ENCODE measurements around the gene ME3. TPM values are rescaled to one million over a fixed set of nuclear protein-coding genes. Genes with fewer than 3 reads are reported as not detected.
A peak's percentile ranks its signal among the peaks of the same experiment; 100 is the strongest.

Gene ME3
- total RNA-seq, 1 experiment from 2014 or later: 83.8 TPM

DNA sequence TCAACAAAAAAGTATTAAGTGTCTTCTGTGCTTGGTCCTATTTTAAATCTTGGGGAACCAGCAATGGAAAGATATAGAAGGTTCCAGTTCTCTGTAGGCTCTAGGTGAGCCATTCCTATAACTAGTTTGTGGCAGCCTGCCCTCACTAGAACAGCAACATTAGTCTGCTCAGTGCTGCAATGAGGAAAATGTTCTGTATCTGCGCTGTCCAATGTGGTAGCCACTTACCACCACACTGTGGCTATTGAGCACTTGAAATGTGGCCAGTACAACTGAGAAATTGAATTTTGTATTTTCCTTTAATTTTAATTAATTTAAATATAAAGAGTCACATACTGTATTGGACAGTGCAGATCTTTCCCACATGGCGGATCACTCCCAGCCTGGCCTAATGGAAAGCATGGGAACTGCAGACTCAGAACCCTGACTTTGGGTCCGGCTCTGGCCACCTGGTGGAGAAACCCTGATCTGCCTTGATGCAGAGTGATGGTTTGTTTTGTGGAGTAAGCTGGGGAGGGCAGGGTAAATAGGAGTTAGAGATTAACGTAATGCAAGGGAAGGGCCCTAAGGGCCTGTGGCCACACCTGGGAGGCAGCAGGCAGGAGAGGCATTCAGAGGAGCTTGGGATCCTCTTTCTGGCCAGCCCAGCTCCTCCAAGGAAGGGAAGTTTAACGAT, 101.0 kb downstream of the ME3 start:
- ChIA-PET CTCF (no interaction called here), POLR2A (ENCODE audit: unreplicated experiment) (no interaction called here)
- intact Hi-C loops (cut with micrococcal nuclease): no loop called here
- Histone ChIP-seq H3K79me2 (ENCODE audit: low read length) (no peaks in the 10 kb centered on the region), H2AFZ (ENCODE audit: low read length) (no peak overlapping the region), H3K27ac (ENCODE audit: low read length) (no peak overlapping the region), H3K27me3 (ENCODE audit: low read length) (no peaks in the 10 kb centered on the region), H3K4me3 (ENCODE audit: low read length) (no peak overlapping the region), H3K4me1 (ENCODE audit: insufficient read depth, low read length) (peaks cover 26% of the 10 kb centered on the region), H3K9me3 (ENCODE audit: low read length) (no peaks in the 10 kb centered on the region), H3K9ac (ENCODE audit: low read length) (no peak overlapping the region), H4K20me1 (ENCODE audit: low read length) (no peaks in the 10 kb centered on the region), H3K4me2 (ENCODE audit: low read length) (no peak overlapping the region), H3F3A (ENCODE audit: low read length, unreplicated experiment) (no peaks in the 10 kb centered on the region), H3K9me2 (replicated peaks; ENCODE audit: low read length) (no peaks in the 10 kb centered on the region), H3K36me3 (ENCODE audit: low read depth, low read length) (no peaks in the 10 kb centered on the region)
- no TSS peak for BruUV-seq (replicated peaks)
- no peak for ATAC-seq
- DNase-seq: peak; percentile 19
- no peak for TF ChIP-seq EZH2 (IDR thresholded peaks at IDR 0.05; ENCODE audit: low read length, unreplicated experiment)
- TF ChIP-seq, protein P1, sequence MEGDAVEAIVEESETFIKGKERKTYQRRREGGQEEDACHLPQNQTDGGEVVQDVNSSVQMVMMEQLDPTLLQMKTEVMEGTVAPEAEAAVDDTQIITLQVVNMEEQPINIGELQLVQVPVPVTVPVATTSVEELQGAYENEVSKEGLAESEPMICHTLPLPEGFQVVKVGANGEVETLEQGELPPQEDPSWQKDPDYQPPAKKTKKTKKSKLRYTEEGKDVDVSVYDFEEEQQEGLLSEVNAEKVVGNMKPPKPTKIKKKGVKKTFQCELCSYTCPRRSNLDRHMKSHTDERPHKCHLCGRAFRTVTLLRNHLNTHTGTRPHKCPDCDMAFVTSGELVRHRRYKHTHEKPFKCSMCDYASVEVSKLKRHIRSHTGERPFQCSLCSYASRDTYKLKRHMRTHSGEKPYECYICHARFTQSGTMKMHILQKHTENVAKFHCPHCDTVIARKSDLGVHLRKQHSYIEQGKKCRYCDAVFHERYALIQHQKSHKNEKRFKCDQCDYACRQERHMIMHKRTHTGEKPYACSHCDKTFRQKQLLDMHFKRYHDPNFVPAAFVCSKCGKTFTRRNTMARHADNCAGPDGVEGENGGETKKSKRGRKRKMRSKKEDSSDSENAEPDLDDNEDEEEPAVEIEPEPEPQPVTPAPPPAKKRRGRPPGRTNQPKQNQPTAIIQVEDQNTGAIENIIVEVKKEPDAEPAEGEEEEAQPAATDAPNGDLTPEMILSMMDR (conservative IDR thresholded peaks at IDR 0.05; ENCODE audit: low read depth, low read length): peak; percentile 56

GRCh38 chr11:86570451-86570850, 102.0 kb downstream of the ME3 start:
- no peak overlapping the region for H3K4me2 ChIP-seq (ENCODE audit: low read length)
- BruUV-seq (replicated peaks): no TSS peak

DNA sequence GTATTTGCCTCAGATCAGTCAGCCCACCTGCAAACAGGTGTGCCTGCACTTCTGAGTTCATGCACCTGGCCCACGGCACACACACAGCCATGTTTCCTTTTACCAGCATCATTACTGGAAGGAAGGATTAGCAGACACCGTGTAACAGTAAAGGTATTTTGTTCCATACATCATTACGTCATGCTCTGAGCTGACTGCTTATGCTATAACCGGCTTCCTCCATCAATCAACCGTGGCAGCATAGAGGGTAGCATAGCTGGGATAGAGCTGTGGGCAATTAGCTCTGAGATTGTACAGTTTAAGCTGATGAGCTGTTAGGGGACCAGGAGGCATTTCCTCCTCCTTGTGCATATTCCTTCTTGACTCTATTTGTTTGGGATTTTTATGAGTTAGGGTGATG, 102.4 kb downstream of the ME3 start:
- no TSS peak for BruUV-seq (replicated peaks)
- Histone ChIP-seq H3K79me2 (ENCODE audit: low read length) (no peaks in the 10 kb centered on the region), H3K9me2 (replicated peaks; ENCODE audit: low read length) (no peaks in the 10 kb centered on the region), H3K27ac (ENCODE audit: low read length) (no peak overlapping the region), H3K4me1 (ENCODE audit: insufficient read depth, low read length) (peaks cover 15% of the 10 kb centered on the region), H2AFZ (ENCODE audit: low read length) (no peak overlapping the region), H3K4me2 (ENCODE audit: low read length) (no peak overlapping the region), H3K27me3 (ENCODE audit: low read length) (no peaks in the 10 kb centered on the region), H3K36me3 (ENCODE audit: low read depth, low read length) (no peaks in the 10 kb centered on the region), H3K9ac (ENCODE audit: low read length) (no peak overlapping the region), H3F3A (ENCODE audit: low read length, unreplicated experiment) (no peaks in the 10 kb centered on the region), H4K20me1 (ENCODE audit: low read length) (no peaks in the 10 kb centered on the region), H3K9me3 (ENCODE audit: low read length) (no peaks in the 10 kb centered on the region), H3K4me3 (ENCODE audit: low read length) (no peak overlapping the region)
- no peak for DNase-seq
- intact Hi-C loops (cut with micrococcal nuclease): no loop called here
- peak; percentile 15; the same call in 1 of the 2 replicates for ATAC-seq
- no peak for TF ChIP-seq EZH2 (IDR thresholded peaks at IDR 0.05; ENCODE audit: low read length, unreplicated experiment)
- TF ChIP-seq EZH2phosphoT487 (IDR thresholded peaks at IDR 0.05; ENCODE audit: borderline replicate concordance, low read length): no peak
- TF ChIP-seq, protein P1 (conservative IDR thresholded peaks at IDR 0.05; ENCODE audit: low read depth, low read length): no peak
- POLR2A ChIA-PET (ENCODE audit: unreplicated experiment): no interaction called here
- CTCF ChIA-PET: no interaction called here

More at GRCh38 chr11:86570451-86570850, 102.0 kb downstream of the ME3 start:
- Histone ChIP-seq H3K9me2 (replicated peaks; ENCODE audit: low read length) (no peaks in the 10 kb centered on the region), H3K9me3 (ENCODE audit: low read length) (no peaks in the 10 kb centered on the region), H4K20me1 (ENCODE audit: low read length) (no peaks in the 10 kb centered on the region), H3K9ac (ENCODE audit: low read length) (no peak overlapping the region), H3K27me3 (ENCODE audit: low read length) (no peaks in the 10 kb centered on the region), H3K27ac (ENCODE audit: low read length) (no peak overlapping the region), H2AFZ (ENCODE audit: low read length) (no peak overlapping the region), H3K4me3 (ENCODE audit: low read length) (no peak overlapping the region), H3K36me3 (ENCODE audit: low read depth, low read length) (no peaks in the 10 kb centered on the region), H3K79me2 (ENCODE audit: low read length) (no peaks in the 10 kb centered on the region), H3K4me1 (ENCODE audit: insufficient read depth, low read length) (peaks cover 18% of the 10 kb centered on the region), H3F3A (ENCODE audit: low read length, unreplicated experiment) (no peaks in the 10 kb centered on the region)
- TF ChIP-seq, protein P1 (conservative IDR thresholded peaks at IDR 0.05; ENCODE audit: low read depth, low read length): no peak
- no peak for TF ChIP-seq EZH2 (IDR thresholded peaks at IDR 0.05; ENCODE audit: low read length, unreplicated experiment)
- TF ChIP-seq EZH2phosphoT487 (IDR thresholded peaks at IDR 0.05; ENCODE audit: borderline replicate concordance, low read length): no peak
- intact Hi-C loops (cut with micrococcal nuclease): no loop called here
- no peak for ATAC-seq
- POLR2A ChIA-PET (ENCODE audit: unreplicated experiment): no interaction called here
- CTCF ChIA-PET: no interaction called here
- no peak for DNase-seq
